Body of pancreas (tissue), 4 donors: ENCODE measurements around the gene IVL.

Source experiments
- POLR2A ChIP-seq, 3 donors: fragments of 450-650 bp; IDR thresholded peaks; one replicate each; pipeline ENCODE4 v1.6.1; 2016; ENCODE audit warnings: antibody characterized with exemption in 3 of 3, mild to moderate bottlenecking in 2 of 3
- TF ChIP-seq, protein P1 (sequence below), 7 experiments: fragments of 450-650 bp in 4 of 7; fragments of 200-600 bp in 3 of 7; sonication (generic) in 3 of 7; IDR thresholded peaks; one replicate each; pipeline ENCODE4 v1.5.1; 2016 to 2019; ENCODE audit warnings: antibody characterized with exemption in 7 of 7

- TF ChIP-seq, protein P1, sequence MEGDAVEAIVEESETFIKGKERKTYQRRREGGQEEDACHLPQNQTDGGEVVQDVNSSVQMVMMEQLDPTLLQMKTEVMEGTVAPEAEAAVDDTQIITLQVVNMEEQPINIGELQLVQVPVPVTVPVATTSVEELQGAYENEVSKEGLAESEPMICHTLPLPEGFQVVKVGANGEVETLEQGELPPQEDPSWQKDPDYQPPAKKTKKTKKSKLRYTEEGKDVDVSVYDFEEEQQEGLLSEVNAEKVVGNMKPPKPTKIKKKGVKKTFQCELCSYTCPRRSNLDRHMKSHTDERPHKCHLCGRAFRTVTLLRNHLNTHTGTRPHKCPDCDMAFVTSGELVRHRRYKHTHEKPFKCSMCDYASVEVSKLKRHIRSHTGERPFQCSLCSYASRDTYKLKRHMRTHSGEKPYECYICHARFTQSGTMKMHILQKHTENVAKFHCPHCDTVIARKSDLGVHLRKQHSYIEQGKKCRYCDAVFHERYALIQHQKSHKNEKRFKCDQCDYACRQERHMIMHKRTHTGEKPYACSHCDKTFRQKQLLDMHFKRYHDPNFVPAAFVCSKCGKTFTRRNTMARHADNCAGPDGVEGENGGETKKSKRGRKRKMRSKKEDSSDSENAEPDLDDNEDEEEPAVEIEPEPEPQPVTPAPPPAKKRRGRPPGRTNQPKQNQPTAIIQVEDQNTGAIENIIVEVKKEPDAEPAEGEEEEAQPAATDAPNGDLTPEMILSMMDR (IDR thresholded peaks at IDR 0.05) = no peak
- no peak for TF ChIP-seq POLR2A (IDR thresholded peaks at IDR 0.05)
These were observed 48.2 kb upstream of the IVL start for GRCh38 chr1:152860129-152860528.
